ENCODE data around the gene AKAP8. TPM values are rescaled to one million over a fixed set of nuclear protein-coding genes. Genes with fewer than 3 reads are reported as not detected.
"Not testable (repeated sequence)": the region's sequence is repeated elsewhere in the genome, so short reads cannot be mapped to it uniquely, and the experiment has no call there.

AKAP8 gene
- polyA plus RNA-seq, 1 donor, result 28.1 TPM

GRCh38 chr19:15365264-15365663 lies 14.3 kb downstream of the AKAP8 start:
- no peak for DNase-seq
- H3K9me3 ChIP-seq (ENCODE audit: control insufficient read depth, low read depth, low read length), result peaks cover 3% of the 10 kb centered on the region
- H3K4me3 ChIP-seq (ENCODE audit: low read length), result no peak overlapping the region
- H3K36me3 ChIP-seq (ENCODE audit: control insufficient read depth, insufficient read depth, low read length), result peaks cover 62% of the 10 kb centered on the region
- no peak overlapping the region for H3K27ac ChIP-seq (ENCODE audit: low read length)
- no peaks in the 10 kb centered on the region for H3K4me1 ChIP-seq (ENCODE audit: control insufficient read depth, insufficient read depth, low read length)
- no peaks in the 10 kb centered on the region for H3K27me3 ChIP-seq (ENCODE audit: control insufficient read depth, insufficient read depth, low read length)
- WGBS (ENCODE audit: insufficient coverage, low lambda C conversion rate), result no CpG with 5 or more reads among the region's 6 CpGs

- no CpG with 5 or more reads among the region's 3 CpGs for WGBS (ENCODE audit: insufficient coverage, low lambda C conversion rate)
- not testable (repeated sequence) for H3K9me3 ChIP-seq (ENCODE audit: control insufficient read depth, low read depth, low read length); H3K27me3 ChIP-seq (ENCODE audit: control insufficient read depth, insufficient read depth, low read length); DNase-seq; H3K4me1 ChIP-seq (ENCODE audit: control insufficient read depth, insufficient read depth, low read length); H3K27ac ChIP-seq (ENCODE audit: low read length); H3K4me3 ChIP-seq (ENCODE audit: low read length)
- peaks cover 60% of the 10 kb centered on the region for H3K36me3 ChIP-seq (ENCODE audit: control insufficient read depth, insufficient read depth, low read length)
Measured at GRCh38 chr19:15363791-15364190, 15.8 kb downstream of the AKAP8 start.

GRCh38 chr19:15363048-15363447 lies 16.5 kb downstream of the AKAP8 start:
- H3K27me3 ChIP-seq (ENCODE audit: control insufficient read depth, insufficient read depth, low read length); H3K4me1 ChIP-seq (ENCODE audit: control insufficient read depth, insufficient read depth, low read length); H3K27ac ChIP-seq (ENCODE audit: low read length); DNase-seq; H3K4me3 ChIP-seq (ENCODE audit: low read length); H3K9me3 ChIP-seq (ENCODE audit: control insufficient read depth, low read depth, low read length): not testable (repeated sequence)
- WGBS (ENCODE audit: insufficient coverage, low lambda C conversion rate), result no CpG with 5 or more reads among the region's 30 CpGs
- peaks cover 60% of the 10 kb centered on the region for H3K36me3 ChIP-seq (ENCODE audit: control insufficient read depth, insufficient read depth, low read length)

GRCh38 chr19:15360015-15360414 lies 19.6 kb downstream of the AKAP8 start:
- 80% methylated on average over 1 of the region's 4 CpGs for WGBS (ENCODE audit: insufficient coverage, low lambda C conversion rate)
- not testable (repeated sequence) for H3K4me1 ChIP-seq (ENCODE audit: control insufficient read depth, insufficient read depth, low read length); H3K4me3 ChIP-seq (ENCODE audit: low read length); DNase-seq; H3K27me3 ChIP-seq (ENCODE audit: control insufficient read depth, insufficient read depth, low read length); H3K27ac ChIP-seq (ENCODE audit: low read length); H3K9me3 ChIP-seq (ENCODE audit: control insufficient read depth, low read depth, low read length)
- H3K36me3 ChIP-seq (ENCODE audit: control insufficient read depth, insufficient read depth, low read length), result peaks cover 65% of the 10 kb centered on the region

GRCh38 chr19:15358918-15359317 lies 20.7 kb downstream of the AKAP8 start:
- H3K4me3 ChIP-seq (ENCODE audit: low read length), result no peak overlapping the region
- H3K9me3 ChIP-seq (ENCODE audit: control insufficient read depth, low read depth, low read length), result peaks cover 3% of the 10 kb centered on the region
- no peaks in the 10 kb centered on the region for H3K27me3 ChIP-seq (ENCODE audit: control insufficient read depth, insufficient read depth, low read length)
- no CpG with 5 or more reads among the region's 3 CpGs for WGBS (ENCODE audit: insufficient coverage, low lambda C conversion rate)
- DNase-seq, result no peak
- no peak overlapping the region for H3K27ac ChIP-seq (ENCODE audit: low read length)
- H3K4me1 ChIP-seq (ENCODE audit: control insufficient read depth, insufficient read depth, low read length), result no peaks in the 10 kb centered on the region
- peaks cover 71% of the 10 kb centered on the region for H3K36me3 ChIP-seq (ENCODE audit: control insufficient read depth, insufficient read depth, low read length)

GRCh38 chr19:15357906-15358305 lies 21.7 kb downstream of the AKAP8 start:
- WGBS (ENCODE audit: insufficient coverage, low lambda C conversion rate), result no CpG with 5 or more reads among the region's 4 CpGs
- peak in 1 of 2 donors; percentile 31 for DNase-seq

GRCh38 chr19:15354566-15355296 lies 24.9 kb downstream of the AKAP8 start:
- no peak overlapping the region for H3K27ac ChIP-seq (ENCODE audit: low read length)
- H3K9me3 ChIP-seq (ENCODE audit: control insufficient read depth, low read depth, low read length), result no peaks in the 10 kb centered on the region
- H3K36me3 ChIP-seq (ENCODE audit: control insufficient read depth, insufficient read depth, low read length), result peaks cover 51% of the 10 kb centered on the region
- DNase-seq, result no peak
- no peaks in the 10 kb centered on the region for H3K27me3 ChIP-seq (ENCODE audit: control insufficient read depth, insufficient read depth, low read length)
- WGBS (ENCODE audit: insufficient coverage, low lambda C conversion rate), result no CpG with 5 or more reads among the region's 27 CpGs
- H3K4me1 ChIP-seq (ENCODE audit: control insufficient read depth, insufficient read depth, low read length), result no peaks in the 10 kb centered on the region
- no peak overlapping the region for H3K4me3 ChIP-seq (ENCODE audit: low read length)

More at GRCh38 chr19:15357906-15358305, 21.7 kb downstream of the AKAP8 start:
- H3K9me3 ChIP-seq (ENCODE audit: control insufficient read depth, low read depth, low read length), result peaks cover 3% of the 10 kb centered on the region
- H3K27me3 ChIP-seq (ENCODE audit: control insufficient read depth, insufficient read depth, low read length), result no peaks in the 10 kb centered on the region
- H3K27ac ChIP-seq (ENCODE audit: low read length), result no peak overlapping the region
- H3K4me3 ChIP-seq (ENCODE audit: low read length), result no peak overlapping the region
- H3K36me3 ChIP-seq (ENCODE audit: control insufficient read depth, insufficient read depth, low read length), result peaks cover 71% of the 10 kb centered on the region
- H3K4me1 ChIP-seq (ENCODE audit: control insufficient read depth, insufficient read depth, low read length), result no peaks in the 10 kb centered on the region

GRCh38 chr19:15353908-15354307 lies 25.7 kb downstream of the AKAP8 start:
- DNase-seq, result no peak
- no peaks in the 10 kb centered on the region for H3K27me3 ChIP-seq (ENCODE audit: control insufficient read depth, insufficient read depth, low read length)
- H3K36me3 ChIP-seq (ENCODE audit: control insufficient read depth, insufficient read depth, low read length), result peaks cover 43% of the 10 kb centered on the region
- WGBS (ENCODE audit: insufficient coverage, low lambda C conversion rate), result no CpG with 5 or more reads among the region's 4 CpGs
- H3K9me3 ChIP-seq (ENCODE audit: control insufficient read depth, low read depth, low read length), result no peaks in the 10 kb centered on the region
- no peaks in the 10 kb centered on the region for H3K4me1 ChIP-seq (ENCODE audit: control insufficient read depth, insufficient read depth, low read length)
- no peak overlapping the region for H3K4me3 ChIP-seq (ENCODE audit: low read length)
- no peak overlapping the region for H3K27ac ChIP-seq (ENCODE audit: low read length)

GRCh38 chr19:15352535-15352934 lies 27.1 kb downstream of the AKAP8 start:
- H3K4me1 ChIP-seq (ENCODE audit: control insufficient read depth, insufficient read depth, low read length); H3K27ac ChIP-seq (ENCODE audit: low read length); H3K9me3 ChIP-seq (ENCODE audit: control insufficient read depth, low read depth, low read length); H3K27me3 ChIP-seq (ENCODE audit: control insufficient read depth, insufficient read depth, low read length); H3K4me3 ChIP-seq (ENCODE audit: low read length); DNase-seq: not testable (repeated sequence)
- no CpG with 5 or more reads among the region's 8 CpGs for WGBS (ENCODE audit: insufficient coverage, low lambda C conversion rate)
- H3K36me3 ChIP-seq (ENCODE audit: control insufficient read depth, insufficient read depth, low read length), result peaks cover 30% of the 10 kb centered on the region

GRCh38 chr19:15341328-15341727 lies 38.3 kb downstream of the AKAP8 start:
- H3K36me3 ChIP-seq (ENCODE audit: control insufficient read depth, insufficient read depth, low read length); H3K9me3 ChIP-seq (ENCODE audit: control insufficient read depth, low read depth, low read length); H3K27ac ChIP-seq (ENCODE audit: low read length); DNase-seq; H3K27me3 ChIP-seq (ENCODE audit: control insufficient read depth, insufficient read depth, low read length); H3K4me1 ChIP-seq (ENCODE audit: control insufficient read depth, insufficient read depth, low read length); H3K4me3 ChIP-seq (ENCODE audit: low read length): not testable (repeated sequence)
- 97% methylated on average over 7 of the region's 11 CpGs for WGBS (ENCODE audit: insufficient coverage, low lambda C conversion rate)

- Histone ChIP-seq H3K27ac (ENCODE audit: low read length) (no peak overlapping the region), H3K4me3 (ENCODE audit: low read length) (no peak overlapping the region), H3K36me3 (ENCODE audit: control insufficient read depth, insufficient read depth, low read length) (peaks cover 3% of the 10 kb centered on the region), H3K27me3 (ENCODE audit: control insufficient read depth, insufficient read depth, low read length) (no peaks in the 10 kb centered on the region), H3K4me1 (ENCODE audit: control insufficient read depth, insufficient read depth, low read length) (no peaks in the 10 kb centered on the region), H3K9me3 (ENCODE audit: control insufficient read depth, low read depth, low read length) (no peaks in the 10 kb centered on the region)
- WGBS (ENCODE audit: insufficient coverage, low lambda C conversion rate), result no CpG with 5 or more reads among the region's 4 CpGs
- no peak for DNase-seq
Measured at GRCh38 chr19:15340086-15340485, 39.5 kb downstream of the AKAP8 start.
